Mesenchymal stem cell (in vitro differentiated cells and primary cell): ENCODE results near the gene RPS27L.
A peak's percentile ranks its signal among the peaks of the same experiment; 100 is the strongest.

Experiments
- DNase-seq: peaks from one replicate; pipeline ENCODE4 v3.0.0-alpha.2; 2013
- H2AFZ ChIP-seq: one replicate; pipeline ENCODE4 v1.6.1; 2013; ENCODE audit warnings: low read depth, mild to moderate bottlenecking, control low read depth, inconsistent platforms, low read length, moderate library complexity
- H2AK5ac ChIP-seq: 2 replicates; pipeline ENCODE4 v1.6.1; 2013; ENCODE audit warnings: low read length, moderate library complexity, mild to moderate bottlenecking, inconsistent platforms; ENCODE audit not compliant: severe bottlenecking
- H2BK120ac ChIP-seq: one replicate; pipeline ENCODE4 v1.6.1; 2013; ENCODE audit warnings: low read depth, mild to moderate bottlenecking, inconsistent platforms, low read length, moderate library complexity
- H2BK12ac ChIP-seq, 2 experiments: one replicate each; pipeline ENCODE4 v1.6.1; 2013; ENCODE audit warnings: inconsistent platforms in 2 of 2, low read length in 2 of 2, mild to moderate bottlenecking in 2 of 2, moderate library complexity in 2 of 2, control low read depth in 1 of 2
- H2BK15ac ChIP-seq: one replicate; pipeline ENCODE4 v1.6.1; 2013; ENCODE audit warnings: mild to moderate bottlenecking, low read depth, inconsistent platforms; ENCODE audit not compliant: poor library complexity, severe bottlenecking
- H2BK5ac ChIP-seq: 2 replicates; pipeline ENCODE4 v1.6.1; 2013; ENCODE audit warnings: low read depth, mild to moderate bottlenecking, low read length, control low read depth, inconsistent platforms; ENCODE audit not compliant: poor library complexity, severe bottlenecking
- H3K14ac ChIP-seq, 2 experiments: one replicate each; pipeline ENCODE4 v1.6.1; 2013; ENCODE audit warnings: inconsistent platforms in 2 of 2, low read length in 2 of 2, control low read depth in 1 of 2, mild to moderate bottlenecking in 1 of 2, moderate library complexity in 1 of 2
- H3K18ac ChIP-seq, 2 experiments: one replicate each; pipeline ENCODE4 v1.6.1; 2013; ENCODE audit warnings: inconsistent platforms in 2 of 2, low read length in 2 of 2, control low read depth in 1 of 2, low read depth in 1 of 2, mild to moderate bottlenecking in 1 of 2
- H3K23ac ChIP-seq, 2 experiments: one replicate each; pipeline ENCODE4 v1.6.1; 2013; ENCODE audit warnings: inconsistent platforms in 2 of 2, low read length in 2 of 2, mild to moderate bottlenecking in 2 of 2, moderate library complexity in 2 of 2, control low read depth in 1 of 2
- H3K27ac ChIP-seq: 2 replicates; pipeline ENCODE4 v1.5.1; 2013; ENCODE audit warnings: mild to moderate bottlenecking, moderate library complexity, low read length, control low read depth, inconsistent platforms; ENCODE audit not compliant: poor library complexity, severe bottlenecking
- H3K27me3 ChIP-seq, 2 experiments: 2 replicates each; pipeline versions ENCODE4 v1.6.1 to v1.7.0; 2013; ENCODE audit warnings: low read length in 2 of 2, mild to moderate bottlenecking in 2 of 2, moderate library complexity in 2 of 2, control low read depth in 1 of 2, inconsistent platforms in 1 of 2; ENCODE audit not compliant: control insufficient read depth in 1 of 2, insufficient read depth in 1 of 2
- H3K36me3 ChIP-seq, 2 experiments: 2 replicates each; pipeline versions ENCODE4 v1.6.1 to v1.7.0; 2013; ENCODE audit warnings: low read length in 2 of 2, control low read depth in 1 of 2, inconsistent platforms in 1 of 2, low read depth in 1 of 2, mild to moderate bottlenecking in 1 of 2; ENCODE audit not compliant: insufficient read depth in 2 of 2, control insufficient read depth in 1 of 2
- H3K4ac ChIP-seq, 2 experiments: one replicate each; pipeline ENCODE4 v1.6.1; 2013; ENCODE audit warnings: inconsistent platforms in 2 of 2, low read length in 2 of 2, mild to moderate bottlenecking in 2 of 2, moderate library complexity in 2 of 2, control low read depth in 1 of 2, low read depth in 1 of 2
- H3K4me1 ChIP-seq: 2 replicates; pipeline ENCODE4 v1.6.1; 2013; ENCODE audit warnings: low read depth, low read length, control low read depth; ENCODE audit not compliant: control insufficient read depth, insufficient read depth
- H3K4me2 ChIP-seq: 2 replicates; pipeline ENCODE4 v1.6.1; 2013; ENCODE audit warnings: low read length, mild to moderate bottlenecking, inconsistent platforms; ENCODE audit not compliant: poor library complexity, severe bottlenecking
- H3K4me3 ChIP-seq, 2 experiments: 2 replicates each; pipeline versions ENCODE4 v1.5.1 to v1.7.0; 2013; ENCODE audit warnings: low read length in 2 of 2, mild to moderate bottlenecking in 2 of 2, control low read depth in 1 of 2, low read depth in 1 of 2; ENCODE audit not compliant: insufficient read depth in 1 of 2
- H3K79me1 ChIP-seq: replicated peaks from 2 replicates; pipeline ENCODE4 v1.6.1; 2013; ENCODE audit warnings: mild to moderate bottlenecking, control low read depth, low read length, inconsistent platforms; ENCODE audit not compliant: poor library complexity, severe bottlenecking
- H3K9ac ChIP-seq: 2 replicates; pipeline ENCODE4 v1.7.0; 2013; ENCODE audit warnings: mild to moderate bottlenecking, low read length, moderate library complexity
- H3K9me3 ChIP-seq: 2 replicates; pipeline ENCODE4 v1.7.0; 2013; ENCODE audit warnings: mild to moderate bottlenecking, low read length; ENCODE audit not compliant: control insufficient read depth
- H4K8ac ChIP-seq: one replicate; pipeline ENCODE4 v1.6.1; 2013; ENCODE audit warnings: inconsistent platforms, mild to moderate bottlenecking, low read length, moderate library complexity
- H4K91ac ChIP-seq: one replicate; pipeline ENCODE4 v1.6.1; 2013; ENCODE audit warnings: mild to moderate bottlenecking, low read length, inconsistent platforms
- WGBS: methylation state at CpG from one replicate; pipeline ENCODE4 v1.1.7; 2013; ENCODE audit warnings: mixed read lengths; 5-methylcytosine and 5-hydroxymethylcytosine counted together

Gene RPS27L

DNA sequence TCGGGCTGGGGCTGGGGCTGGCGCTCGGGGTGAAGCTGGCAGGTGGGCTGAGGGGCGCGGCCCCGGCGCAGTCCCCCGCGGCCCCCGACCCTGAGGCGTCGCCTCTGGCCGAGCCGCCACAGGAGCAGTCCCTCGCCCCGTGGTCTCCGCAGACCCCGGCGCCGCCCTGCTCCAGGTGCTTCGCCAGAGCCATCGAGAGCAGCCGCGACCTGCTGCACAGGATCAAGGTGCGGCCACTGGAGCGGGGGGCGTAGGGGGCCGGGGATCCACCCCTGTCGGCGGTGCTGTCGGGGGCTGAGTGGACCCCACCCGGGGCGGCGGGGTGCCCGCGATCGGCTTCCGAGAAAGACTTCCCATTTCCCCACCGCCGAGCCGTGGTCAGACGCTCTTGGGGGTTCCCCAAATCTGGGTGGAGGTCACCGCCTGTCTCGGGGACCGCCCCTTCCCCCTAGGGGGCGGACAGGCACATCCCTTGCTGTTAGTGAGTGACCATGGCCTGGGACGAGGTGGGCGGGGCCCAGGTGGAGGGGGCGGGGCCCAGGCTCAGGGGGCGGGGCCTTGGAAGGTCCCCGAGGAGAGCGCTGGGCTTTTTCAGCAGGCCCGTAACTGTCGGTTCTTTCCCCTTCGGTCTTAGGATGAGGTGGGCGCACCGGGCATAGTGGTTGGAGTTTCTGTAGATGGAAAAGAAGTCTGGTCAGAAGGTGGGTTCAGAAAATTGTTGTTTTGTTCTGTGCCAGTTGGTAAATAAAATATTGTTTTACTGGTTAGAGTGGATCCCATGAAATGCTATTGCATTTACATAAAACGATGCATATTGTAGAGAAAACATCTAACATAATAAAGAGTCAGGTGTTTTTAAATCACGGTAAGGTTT is 35.0 kb downstream of the RPS27L start:
- WGBS, result 2% methylated on average over 51 of the region's 59 CpGs
- Histone ChIP-seq H3K4me2 (peak overlapping the region; percentile 71), H2BK5ac (peak overlapping the region; percentile 70), H3K27ac (peak overlapping the region; percentile 51), H2AK5ac (no peak overlapping the region), H2AFZ (peak overlapping the region; percentile 95), H4K8ac (peak overlapping the region; percentile 37), H3K36me3 (peaks cover 15 to 18% of the 10 kb centered on the region in 2 experiments), H3K4me1 (no peaks in the 10 kb centered on the region), H4K91ac (peak overlapping the region; percentile 41), H3K18ac (peak overlapping the region; percentile 34 to 92), H3K79me1 (peaks cover 5% of the 10 kb centered on the region), H3K4me3 (peak overlapping the region; percentile 81 to 96), H3K27me3 (no peaks in the 10 kb centered on the region), H2BK12ac (no peak overlapping the region), H3K9ac (peak overlapping the region; percentile 86), H2BK120ac (peak overlapping the region; percentile 39), H3K14ac (peak overlapping the region in 1 of 2 experiments; percentile 88), H3K4ac (peak overlapping the region; percentile 39 to 82), H3K9me3 (peaks cover 5% of the 10 kb centered on the region), H3K23ac (peak overlapping the region in 1 of 2 experiments; percentile 97), H2BK15ac (peak overlapping the region; percentile 44)
- DNase-seq, result peak; percentile 79

DNA sequence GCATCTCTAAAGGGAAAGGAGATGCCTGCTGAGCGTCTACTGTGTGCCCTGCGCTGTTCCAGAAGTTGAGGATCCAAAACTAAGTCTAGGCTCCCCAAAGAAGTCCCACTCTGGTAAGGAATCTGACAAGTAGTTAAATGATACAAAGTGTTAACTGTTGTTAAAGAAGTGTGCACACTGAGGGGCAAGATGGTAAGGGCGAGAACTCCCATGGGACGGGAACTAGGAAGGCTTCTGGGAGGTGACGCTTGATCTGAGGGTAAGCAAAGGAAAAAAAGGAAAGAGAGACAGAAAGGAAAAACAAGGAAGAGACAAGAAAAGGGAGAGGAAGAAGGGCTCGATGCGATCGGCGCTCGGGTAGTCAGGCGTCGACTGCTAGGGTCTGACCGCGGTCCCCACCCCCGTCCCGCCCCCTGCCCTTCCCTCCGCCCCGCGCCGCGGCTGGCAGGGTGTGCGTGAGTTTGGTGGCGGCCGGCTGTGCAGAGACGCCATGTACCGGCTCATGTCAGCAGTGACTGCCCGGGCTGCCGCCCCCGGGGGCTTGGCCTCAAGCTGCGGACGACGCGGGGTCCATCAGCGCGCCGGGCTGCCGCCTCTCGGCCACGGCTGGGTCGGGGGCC is 35.8 kb downstream of the RPS27L start, which contains the start of gene LACTB:
TSS of gene LACTB (plus strand) at position 480 of the 620 bp plus-strand sequence. CDS start at position 491, 11 bp downstream.
- Histone ChIP-seq H3K4me3 (peak within 1 kb of the TSS; percentile 81 to 96), H4K91ac (peak within 1 kb of the TSS; percentile 85), H2AFZ (peak within 1 kb of the TSS; percentile 95), H3K27ac (peak within 1 kb of the TSS; percentile 87), H3K27me3 (no peaks in the 10 kb centered on the region), H3K9ac (peak within 1 kb of the TSS; percentile 87), H2BK15ac (peak within 1 kb of the TSS; percentile 44), H2BK120ac (peak within 1 kb of the TSS; percentile 83), H2AK5ac (no peak within 1 kb of the TSS), H3K18ac (peak within 1 kb of the TSS; percentile 88 to 92), H3K4me1 (no peaks in the 10 kb centered on the region), H3K4me2 (peak within 1 kb of the TSS; percentile 71), H4K8ac (peak within 1 kb of the TSS; percentile 89), H3K23ac (peak within 1 kb of the TSS in 1 of 2 experiments; percentile 97), H3K36me3 (peaks cover 10 to 15% of the 10 kb centered on the region in 2 experiments), H2BK12ac (peak within 1 kb of the TSS in 1 of 2 experiments; percentile 63), H3K79me1 (peaks cover 3% of the 10 kb centered on the region), H3K14ac (peak within 1 kb of the TSS in 1 of 2 experiments; percentile 88), H3K9me3 (peaks cover 5% of the 10 kb centered on the region), H3K4ac (peak within 1 kb of the TSS; percentile 80 to 85), H2BK5ac (peak within 1 kb of the TSS; percentile 70)
- under 1% methylated on average over 21 of the region's 40 CpGs for WGBS
- peak; percentile 92 for DNase-seq

DNA sequence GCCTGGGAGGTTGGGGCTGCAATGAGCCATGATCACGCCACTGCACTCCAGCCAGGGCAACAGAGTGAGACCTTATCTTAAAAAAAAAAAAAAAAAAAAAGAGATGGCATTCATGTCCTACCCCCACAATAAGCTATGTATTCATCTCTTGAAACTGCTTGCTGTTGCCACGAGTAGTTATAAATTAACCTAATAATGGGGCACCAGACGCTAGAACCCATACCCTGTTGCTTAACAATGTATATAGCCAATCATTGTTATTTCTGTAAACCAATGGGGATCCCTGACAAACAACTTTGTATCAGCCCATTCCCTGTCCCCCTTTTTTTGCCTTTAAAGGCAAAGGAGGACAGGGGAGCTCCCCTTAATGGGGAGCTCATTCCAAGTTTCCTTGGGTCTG is 38.4 kb downstream of the RPS27L start:
- DNase-seq, result no peak
- no peak overlapping the region for H3K4ac ChIP-seq
- peaks cover 0 to 1% of the 10 kb centered on the region in 2 experiments for H3K36me3 ChIP-seq
- no peak overlapping the region for H2BK120ac ChIP-seq
- H2BK12ac ChIP-seq, result no peak overlapping the region
- H2BK15ac ChIP-seq, result no peak overlapping the region
- H3K4me1 ChIP-seq, result peaks cover 8% of the 10 kb centered on the region
- no peak overlapping the region for H4K91ac ChIP-seq
- H4K8ac ChIP-seq, result no peak overlapping the region
- H2BK5ac ChIP-seq, result no peak overlapping the region
- no peak overlapping the region for H3K4me2 ChIP-seq
- H3K18ac ChIP-seq, result no peak overlapping the region
- no peak overlapping the region for H2AK5ac ChIP-seq
- WGBS, result 80% methylated on average over 2 of the region's 3 CpGs
- H3K27ac ChIP-seq, result no peak overlapping the region
- no peak overlapping the region for H3K9ac ChIP-seq
- no peak overlapping the region for H3K14ac ChIP-seq
- H3K79me1 ChIP-seq, result peaks cover 2% of the 10 kb centered on the region
- no peak overlapping the region for H3K23ac ChIP-seq
- H3K27me3 ChIP-seq, result no peaks in the 10 kb centered on the region
- H3K4me3 ChIP-seq, result no peak overlapping the region
- peaks cover 5% of the 10 kb centered on the region for H3K9me3 ChIP-seq
- H2AFZ ChIP-seq, result no peak overlapping the region

DNA sequence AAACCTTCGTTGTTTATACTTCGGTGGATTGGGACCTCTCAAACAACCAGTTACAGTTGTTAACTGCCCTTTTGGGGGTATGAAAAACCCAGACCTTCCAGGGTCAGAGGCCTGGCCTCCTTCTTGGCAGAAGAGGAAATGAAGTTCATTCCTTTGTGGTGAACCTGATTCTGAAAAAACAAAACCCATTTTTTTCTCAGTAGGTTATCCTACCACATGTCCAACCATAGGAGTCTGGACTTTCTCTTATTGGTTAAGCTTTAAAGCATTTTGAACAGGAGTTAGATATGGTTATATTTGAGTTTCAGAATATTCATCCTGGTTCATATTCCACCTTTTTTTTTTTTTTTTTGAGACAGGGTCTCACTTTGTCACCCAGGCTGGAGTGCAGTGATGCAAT is 42.8 kb downstream of the RPS27L start:
- Histone ChIP-seq H2BK5ac (no peak overlapping the region), H3K4me1 (peaks cover 11% of the 10 kb centered on the region), H4K91ac (no peak overlapping the region), H3K4me3 (no peak overlapping the region), H2BK12ac (peak overlapping the region in 1 of 2 experiments; percentile 48), H3K18ac (no peak overlapping the region), H3K36me3 (no peaks in the 10 kb centered on the region), H3K23ac (no peak overlapping the region), H2BK120ac (no peak overlapping the region), H3K27ac (peak overlapping the region; percentile 67), H3K9me3 (peaks cover 4% of the 10 kb centered on the region), H4K8ac (no peak overlapping the region), H3K4ac (no peak overlapping the region), H3K79me1 (no peaks in the 10 kb centered on the region), H2AFZ (no peak overlapping the region), H2AK5ac (no peak overlapping the region), H3K14ac (no peak overlapping the region), H2BK15ac (no peak overlapping the region), H3K27me3 (no peaks in the 10 kb centered on the region), H3K9ac (no peak overlapping the region), H3K4me2 (no peak overlapping the region)
- no peak for DNase-seq
- 56% methylated on average over 2 of the region's 2 CpGs for WGBS
